IMR-90 (cell line): ENCODE results near the gene WNT16. TPM values are rescaled to one million over a fixed set of nuclear protein-coding genes. Genes with fewer than 3 reads are reported as not detected.

Source experiments
- ATAC-seq: fragments of 200-7000 bp; cut with Tn5 transposase; 2 replicates; pipeline ENCODE4 v1.9.1; 2020; ENCODE audit warnings: low read depth, mild to moderate bottlenecking, moderate library complexity
- BruUV-seq: library from RNA; stranded (reverse); fragments of 400-500 nt; replicated peaks from 2 replicates; lab custom pipeline; 2021; lab: Mats Ljungman, UMichigan
- CTCF ChIA-PET: fragments of 300-600 bp; formaldehyde crosslinking; extraction: SDS; loops from one replicate; lab custom pipeline; 2021; ENCODE audit warnings: antibody characterized with exemption; lab: Yijun Ruan, JAX
- POLR2A ChIA-PET: fragments of 300-600 bp; sonication (Branson Sonifier 250); formaldehyde crosslinking; loops from one replicate; lab custom pipeline; 2022; ENCODE audit warnings: antibody characterized with exemption; ENCODE audit not compliant: unreplicated experiment; lab: Charles Lee
- DNase-seq: peaks from one replicate; pipeline ENCODE4 v3.0.0; 2013
- H2AFZ ChIP-seq: replicated peaks from 2 replicates; pipeline ENCODE3; 2013; ENCODE audit warnings: low read length, mild to moderate bottlenecking; ENCODE audit not compliant: poor library complexity
- H2AK5ac ChIP-seq: 2 replicates; pipeline ENCODE4 v1.6.1; 2013; ENCODE audit warnings: low read depth, low read length, inconsistent platforms
- H2AK9ac ChIP-seq: replicated peaks from 2 replicates; pipeline ENCODE3; 2013; ENCODE audit warnings: mild to moderate bottlenecking, low read depth, low read length, moderate library complexity; ENCODE audit not compliant: poor library complexity
- H2BK120ac ChIP-seq: 2 replicates; pipeline ENCODE4 v1.6.1; 2013; ENCODE audit warnings: low read depth, low read length, inconsistent platforms
- H2BK15ac ChIP-seq: 3 replicates; pipeline ENCODE4 v1.6.1; 2013; ENCODE audit warnings: low read depth, low read length, inconsistent platforms
- H2BK20ac ChIP-seq: 2 replicates; pipeline ENCODE4 v1.6.1; 2013; ENCODE audit warnings: low read depth, mild to moderate bottlenecking, inconsistent platforms, low read length, moderate library complexity
- H2BK5ac ChIP-seq: 2 replicates; pipeline ENCODE4 v1.6.1; 2013; ENCODE audit warnings: mild to moderate bottlenecking, low read depth, low read length, inconsistent platforms; ENCODE audit not compliant: poor library complexity, severe bottlenecking
- H3K14ac ChIP-seq: replicated peaks from 2 replicates; pipeline ENCODE4 v1.6.1; 2013; ENCODE audit warnings: low read depth, low read length, inconsistent platforms
- H3K18ac ChIP-seq: 2 replicates; pipeline ENCODE4 v1.6.1; 2013; ENCODE audit warnings: low read depth, low read length, control low read depth
- H3K23ac ChIP-seq: 2 replicates; pipeline ENCODE4 v1.6.1; 2013; ENCODE audit warnings: low read depth, low read length, inconsistent platforms
- H3K27ac ChIP-seq: 2 replicates; pipeline ENCODE4 v1.5.1; 2013; ENCODE audit warnings: mild to moderate bottlenecking, control low read depth, low read length; ENCODE audit not compliant: insufficient read depth
- H3K27me3 ChIP-seq: 2 replicates; pipeline ENCODE4 v1.6.1; 2013; ENCODE audit warnings: low read length; ENCODE audit not compliant: control insufficient read depth, insufficient read depth
- H3K36me3 ChIP-seq: 2 replicates; pipeline ENCODE4 v1.6.1; 2013; ENCODE audit warnings: low read length, mixed read lengths; ENCODE audit not compliant: control insufficient read depth, insufficient read depth
- H3K4ac ChIP-seq: 2 replicates; pipeline ENCODE4 v1.6.1; 2013; ENCODE audit warnings: low read depth, low read length, inconsistent platforms
- H3K4me1 ChIP-seq: 2 replicates; pipeline ENCODE4 v1.6.1; 2013; ENCODE audit warnings: low read length, mixed read lengths; ENCODE audit not compliant: control insufficient read depth, insufficient read depth
- H3K4me2 ChIP-seq: 2 replicates; pipeline ENCODE4 v1.6.1; 2013; ENCODE audit warnings: low read depth, mild to moderate bottlenecking, control low read depth, low read length, moderate library complexity
- H3K4me3 ChIP-seq: 2 replicates; pipeline ENCODE4 v1.5.1; 2013; ENCODE audit warnings: low read depth, mild to moderate bottlenecking, control low read depth, low read length, moderate library complexity; ENCODE audit not compliant: insufficient read depth
- H3K56ac ChIP-seq: 2 replicates; pipeline ENCODE4 v1.6.1; 2013; ENCODE audit warnings: low read length, inconsistent platforms; ENCODE audit not compliant: insufficient read depth; ENCODE audit errors: extremely low read depth
- H3K79me1 ChIP-seq, 2 experiments: 2 replicates each; pipeline ENCODE4 v1.6.1; 2013; ENCODE audit warnings: low read length in 2 of 2, inconsistent platforms in 1 of 2, low read depth in 1 of 2
- H3K9ac ChIP-seq: 2 replicates; pipeline ENCODE4 v1.6.1; 2013; ENCODE audit warnings: low read depth, low read length, control low read depth
- H3K9me1 ChIP-seq: 2 replicates; pipeline ENCODE4 v1.6.1; 2013; ENCODE audit warnings: low read length, inconsistent platforms; ENCODE audit not compliant: insufficient read depth
- H3K9me3 ChIP-seq: 2 replicates; pipeline ENCODE4 v1.6.1; 2013; ENCODE audit warnings: low read length; ENCODE audit not compliant: control insufficient read depth, insufficient read depth
- H4K20me1 ChIP-seq: 2 replicates; pipeline ENCODE4 v1.6.1; 2013; ENCODE audit warnings: low read length, inconsistent platforms; ENCODE audit not compliant: insufficient read depth
- H4K5ac ChIP-seq: 2 replicates; pipeline ENCODE4 v1.6.1; 2013; ENCODE audit warnings: mild to moderate bottlenecking, low read depth, low read length, control low read depth
- H4K8ac ChIP-seq, 2 experiments: 2 replicates each; pipeline ENCODE4 v1.6.1; 2013; ENCODE audit warnings: low read depth in 2 of 2, low read length in 2 of 2, control low read depth in 1 of 2, inconsistent platforms in 1 of 2
- H4K91ac ChIP-seq: 2 replicates; pipeline ENCODE4 v1.6.1; 2013; ENCODE audit warnings: low read depth, low read length, inconsistent platforms; ENCODE audit not compliant: insufficient read depth
- BHLHE40 ChIP-seq: fragments of 150-350 bp; IDR thresholded peaks from 2 replicates; pipeline ENCODE4 v1.6.1; 2016; ENCODE audit warnings: mild to moderate bottlenecking, low read depth, low read length
- CEBPB ChIP-seq: IDR thresholded peaks from 2 replicates; pipeline ENCODE4 v1.6.1; 2012; ENCODE audit warnings: low read depth, low read length, improper control_type of control experiment
- CHD1 ChIP-seq: IDR thresholded peaks from 2 replicates; pipeline ENCODE4 v1.6.1; 2012; ENCODE audit warnings: low read depth, low read length, improper control_type of control experiment
- FOS ChIP-seq: fragments of 150-350 bp; IDR thresholded peaks from 2 replicates; pipeline ENCODE4 v1.6.1; 2016; ENCODE audit warnings: low read depth, low read length
- MAFK ChIP-seq: IDR thresholded peaks from 2 replicates; pipeline ENCODE4 v1.6.1; 2012; ENCODE audit warnings: low read depth, low read length, improper control_type of control experiment
- MAZ ChIP-seq: IDR thresholded peaks from 2 replicates; pipeline ENCODE4 v1.6.1; 2012; ENCODE audit warnings: low read depth, mild to moderate bottlenecking, low read length, improper control_type of control experiment, moderate library complexity, borderline replicate concordance
- MXI1 ChIP-seq: IDR thresholded peaks from 2 replicates; pipeline ENCODE4 v1.6.1; 2012; ENCODE audit warnings: low read depth, mild to moderate bottlenecking, low read length, moderate library complexity, borderline replicate concordance
- NFE2L2 ChIP-seq: fragments of 150-350 bp; IDR thresholded peaks from 2 replicates; pipeline ENCODE4 v1.6.1; 2016; ENCODE audit warnings: low read depth, mild to moderate bottlenecking, low read length
- POLR2A ChIP-seq: IDR thresholded peaks from 2 replicates; pipeline ENCODE4 v1.6.1; 2012; ENCODE audit warnings: mild to moderate bottlenecking, low read depth, low read length
- RAD21 ChIP-seq: IDR thresholded peaks from 2 replicates; pipeline ENCODE4 v1.6.1; 2012; ENCODE audit warnings: low read length, improper control_type of control experiment
- RCOR1 ChIP-seq: IDR thresholded peaks from 2 replicates; pipeline ENCODE4 v1.6.1; 2012; ENCODE audit warnings: mild to moderate bottlenecking, low read length, improper control_type of control experiment; ENCODE audit not compliant: insufficient replicate concordance
- RFX5 ChIP-seq: IDR thresholded peaks from 2 replicates; pipeline ENCODE4 v1.8.0; 2012; ENCODE audit warnings: low read depth, mild to moderate bottlenecking, low read length, moderate library complexity
- SMC3 ChIP-seq: fragments of 150-350 bp; IDR thresholded peaks from 2 replicates; pipeline ENCODE4 v1.6.1; 2016; ENCODE audit warnings: low read depth, mild to moderate bottlenecking, antibody characterized with exemption, low read length, moderate library complexity
- WGBS, 2 experiments: methylation state at CpG; one replicate each; pipeline versions ENCODE4 v1.1.5 to v1.1.7; 2013; ENCODE audit warnings: missing lambda C conversion rate in 2 of 2; ENCODE audit not compliant: insufficient read length in 1 of 2; ENCODE audit errors: extremely low coverage in 2 of 2; 5-methylcytosine and 5-hydroxymethylcytosine counted together
- dilution Hi-C: fragments of 300-500 bp; cut with HindIII; formaldehyde crosslinking; loops from one replicate; pipeline ENCODE4 v1.14.3; 2018; ENCODE audit warnings: low sequenced_read_pairs; ENCODE audit not compliant: unreplicated experiment
- in situ Hi-C: fragments of 300-500 bp; cut with MboI; formaldehyde crosslinking; loops from 3 replicates; pipeline ENCODE4 v1.14.3; 2019; ENCODE audit warnings: low sequenced_read_pairs, inconsistent platforms, mixed read lengths
- intact Hi-C: fragments of 100-400 bp; cut with micrococcal nuclease; formaldehyde crosslinking; loops from 2 replicates; pipeline ENCODE4 v1.10.0; 2022
- polyA plus RNA-seq, 3 experiments: library from polyadenylated mRNA; depleted of rRNA; stranded (reverse); fragments of >200 nt; gene quantifications; 2 replicates each; pipeline ENCODE4 v1.2.3, GENCODE V29; 2012; ENCODE audit warnings: low replicate concordance in 1 of 3
- total RNA-seq: library from RNA; depleted of rRNA; stranded (reverse); fragments of >200 nt; gene quantifications from 2 replicates; pipeline ENCODE4 v1.2.3, GENCODE V29; 2012
- TF ChIP-seq, protein P1 (sequence below): fragments of 150-350 bp; IDR thresholded peaks from 2 replicates; pipeline ENCODE4 v1.6.1; 2016; ENCODE audit warnings: low read depth, mild to moderate bottlenecking, low read length, moderate library complexity, borderline replicate concordance
- TF ChIP-seq, protein P2 (sequence below): fragments of 150-350 bp; IDR thresholded peaks from 2 replicates; pipeline ENCODE4 v1.6.1; 2017; ENCODE audit warnings: mild to moderate bottlenecking, antibody characterized with exemption, low read length, low read depth

Gene WNT16
- total and polyA plus RNA-seq, 2 of the 4 experiments (the other 2 are of a cell fraction) = 0.68 to 1.1 TPM

DNA sequence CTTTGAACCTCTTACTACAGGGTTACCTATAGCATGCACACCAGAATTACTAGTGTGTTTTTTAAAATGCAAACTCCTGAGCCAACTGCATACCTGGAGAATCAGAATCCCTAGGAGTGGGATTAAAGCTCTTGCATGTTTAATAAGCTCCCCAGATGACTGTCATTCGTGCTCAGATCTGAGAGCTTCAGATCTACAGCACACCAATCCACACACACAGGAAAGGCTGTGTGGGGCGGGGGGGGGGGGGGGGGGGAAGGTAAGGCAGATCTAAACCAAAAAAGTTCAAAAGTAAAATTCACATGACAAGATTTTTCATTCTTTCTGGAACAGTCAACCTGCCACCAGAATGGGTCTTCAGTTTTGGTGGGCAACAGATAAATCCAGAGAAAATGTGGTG lies 61.8 kb downstream of the WNT16 start:
- Histone ChIP-seq H3K14ac (no peak overlapping the region), H4K5ac (no peak overlapping the region), H3K4me1 (no peaks in the 10 kb centered on the region), H3K18ac (no peak overlapping the region), H3K56ac (no peak overlapping the region), H3K27me3 (no peaks in the 10 kb centered on the region), H2BK20ac (no peak overlapping the region), H2AFZ (no peak overlapping the region), H3K4me2 (no peak overlapping the region), H4K91ac (no peak overlapping the region), H3K9me1 (no peaks in the 10 kb centered on the region), H3K23ac (no peak overlapping the region), H3K9ac (no peak overlapping the region), H2BK120ac (no peak overlapping the region), H3K4me3 (no peak overlapping the region), H2BK15ac (no peak overlapping the region), H4K20me1 (peaks cover 21% of the 10 kb centered on the region), H4K8ac (no peak overlapping the region), H2AK9ac (no peak overlapping the region), H2AK5ac (no peak overlapping the region), H3K9me3 (no peaks in the 10 kb centered on the region), H3K27ac (no peak overlapping the region), H3K36me3 (peaks cover 3% of the 10 kb centered on the region), H3K4ac (no peak overlapping the region), H3K79me1 (peaks cover 33 to 59% of the 10 kb centered on the region in 2 experiments), H2BK5ac (no peak overlapping the region)
- CTCF ChIA-PET = no interaction called here
- intact Hi-C loops = no loop called here
- POLR2A ChIA-PET = no interaction called here
- no TSS peak for BruUV-seq
- ATAC-seq (no peak), DNase-seq (no peak)
- in situ Hi-C loops = no loop called here
- whole genome bisulfite sequencing, 2 experiments = no CpG with 5 or more reads among the region's 2 CpGs
- TF ChIP-seq POLR2A (no peak), NFE2L2 (no peak), RAD21 (no peak), RFX5 (no peak), BHLHE40 (no peak), CEBPB (no peak), CHD1 (no peak), RCOR1 (no peak), MAFK (no peak), MXI1 (no peak), FOS (no peak), MAZ (no peak), SMC3 (no peak)
- TF ChIP-seq, protein P1, sequence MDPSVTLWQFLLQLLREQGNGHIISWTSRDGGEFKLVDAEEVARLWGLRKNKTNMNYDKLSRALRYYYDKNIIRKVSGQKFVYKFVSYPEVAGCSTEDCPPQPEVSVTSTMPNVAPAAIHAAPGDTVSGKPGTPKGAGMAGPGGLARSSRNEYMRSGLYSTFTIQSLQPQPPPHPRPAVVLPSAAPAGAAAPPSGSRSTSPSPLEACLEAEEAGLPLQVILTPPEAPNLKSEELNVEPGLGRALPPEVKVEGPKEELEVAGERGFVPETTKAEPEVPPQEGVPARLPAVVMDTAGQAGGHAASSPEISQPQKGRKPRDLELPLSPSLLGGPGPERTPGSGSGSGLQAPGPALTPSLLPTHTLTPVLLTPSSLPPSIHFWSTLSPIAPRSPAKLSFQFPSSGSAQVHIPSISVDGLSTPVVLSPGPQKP = no peak
- TF ChIP-seq, protein P2, sequence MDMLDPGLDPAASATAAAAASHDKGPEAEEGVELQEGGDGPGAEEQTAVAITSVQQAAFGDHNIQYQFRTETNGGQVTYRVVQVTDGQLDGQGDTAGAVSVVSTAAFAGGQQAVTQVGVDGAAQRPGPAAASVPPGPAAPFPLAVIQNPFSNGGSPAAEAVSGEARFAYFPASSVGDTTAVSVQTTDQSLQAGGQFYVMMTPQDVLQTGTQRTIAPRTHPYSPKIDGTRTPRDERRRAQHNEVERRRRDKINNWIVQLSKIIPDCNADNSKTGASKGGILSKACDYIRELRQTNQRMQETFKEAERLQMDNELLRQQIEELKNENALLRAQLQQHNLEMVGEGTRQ = no peak
- dilution Hi-C loops = no loop called here
